ENCODE results near the gene GOSR2. TPM values are rescaled to one million over a fixed set of nuclear protein-coding genes. Genes with fewer than 3 reads are reported as not detected.

The GOSR2 gene
- total RNA-seq, 1 donor from 2014 or later = 60.2 TPM

DNA sequence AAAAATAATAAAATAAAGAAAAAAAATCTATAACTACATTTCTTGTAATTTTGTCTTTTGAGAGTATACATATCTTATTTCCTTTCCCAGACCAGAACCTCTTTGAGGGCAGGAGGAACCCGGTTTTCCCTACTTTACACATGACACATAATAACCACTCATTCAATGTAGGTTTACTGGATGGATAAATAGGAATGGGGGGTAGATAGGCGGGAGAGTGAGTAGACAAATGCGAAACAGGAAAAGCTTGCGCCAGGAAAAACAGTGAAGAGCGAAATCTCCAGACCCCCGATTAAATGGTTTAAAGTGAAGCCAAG is 515 bp upstream of the GOSR2 start:
- peak overlapping the region; percentile 93 for H3K4me3 Mint-ChIP-seq
- peak overlapping the region; percentile 100 for H3K27ac Mint-ChIP-seq
- DNase-seq (ENCODE audit: extremely low spot score, unreplicated experiment) = no peak
- H3K4me1 Mint-ChIP-seq (ENCODE audit: unreplicated experiment) = peaks cover 37% of the 10 kb centered on the region
- H3K36me3 Mint-ChIP-seq = no peaks in the 10 kb centered on the region
- H3K27me3 Mint-ChIP-seq = no peaks in the 10 kb centered on the region
- H3K9me3 Mint-ChIP-seq = no peaks in the 10 kb centered on the region
- TF ChIP-seq, protein P1, sequence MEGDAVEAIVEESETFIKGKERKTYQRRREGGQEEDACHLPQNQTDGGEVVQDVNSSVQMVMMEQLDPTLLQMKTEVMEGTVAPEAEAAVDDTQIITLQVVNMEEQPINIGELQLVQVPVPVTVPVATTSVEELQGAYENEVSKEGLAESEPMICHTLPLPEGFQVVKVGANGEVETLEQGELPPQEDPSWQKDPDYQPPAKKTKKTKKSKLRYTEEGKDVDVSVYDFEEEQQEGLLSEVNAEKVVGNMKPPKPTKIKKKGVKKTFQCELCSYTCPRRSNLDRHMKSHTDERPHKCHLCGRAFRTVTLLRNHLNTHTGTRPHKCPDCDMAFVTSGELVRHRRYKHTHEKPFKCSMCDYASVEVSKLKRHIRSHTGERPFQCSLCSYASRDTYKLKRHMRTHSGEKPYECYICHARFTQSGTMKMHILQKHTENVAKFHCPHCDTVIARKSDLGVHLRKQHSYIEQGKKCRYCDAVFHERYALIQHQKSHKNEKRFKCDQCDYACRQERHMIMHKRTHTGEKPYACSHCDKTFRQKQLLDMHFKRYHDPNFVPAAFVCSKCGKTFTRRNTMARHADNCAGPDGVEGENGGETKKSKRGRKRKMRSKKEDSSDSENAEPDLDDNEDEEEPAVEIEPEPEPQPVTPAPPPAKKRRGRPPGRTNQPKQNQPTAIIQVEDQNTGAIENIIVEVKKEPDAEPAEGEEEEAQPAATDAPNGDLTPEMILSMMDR (conservative IDR thresholded peaks at IDR 0.05) = no peak

DNA sequence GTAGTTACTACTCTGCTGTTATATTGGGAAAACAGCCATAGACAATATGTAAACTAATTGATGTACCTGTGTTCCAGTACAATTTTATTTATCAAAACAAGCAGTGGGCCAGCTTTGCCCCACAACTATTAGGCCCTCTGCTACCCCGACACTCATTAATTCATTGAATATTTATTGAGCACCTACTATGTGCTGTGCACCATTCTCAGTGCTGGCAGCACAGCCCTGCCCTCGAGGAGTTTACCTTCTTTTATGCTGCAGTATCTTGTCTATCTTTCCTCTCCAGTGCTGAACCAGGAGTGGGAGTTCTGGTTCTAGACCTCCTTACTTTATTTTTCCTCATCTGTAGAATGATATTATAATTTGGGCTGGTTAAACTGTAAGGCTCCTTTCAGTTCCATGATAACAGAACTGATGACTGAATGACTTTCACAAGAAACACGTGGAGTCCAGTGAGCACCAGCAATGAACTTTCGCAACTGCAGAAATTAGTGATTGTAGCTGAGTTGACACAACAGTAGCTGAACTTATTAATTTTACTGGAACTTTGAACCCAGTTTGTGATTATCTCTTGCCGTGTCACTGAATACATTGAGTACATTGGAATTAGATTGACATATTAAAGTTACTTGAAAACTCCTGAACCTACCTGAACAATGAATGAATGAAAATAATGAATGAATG is 2.4 kb downstream of the GOSR2 start:
- H3K27ac Mint-ChIP-seq = peak overlapping the region; percentile 9
- TF ChIP-seq, protein P1 (conservative IDR thresholded peaks at IDR 0.05) = no peak
- H3K9me3 Mint-ChIP-seq = no peaks in the 10 kb centered on the region
- no peaks in the 10 kb centered on the region for H3K36me3 Mint-ChIP-seq
- H3K4me1 Mint-ChIP-seq (ENCODE audit: unreplicated experiment) = peaks cover 58% of the 10 kb centered on the region
- DNase-seq (ENCODE audit: extremely low spot score, unreplicated experiment) = no peak
- no peaks in the 10 kb centered on the region for H3K27me3 Mint-ChIP-seq
- peak overlapping the region; percentile 66 for H3K4me3 Mint-ChIP-seq

DNA sequence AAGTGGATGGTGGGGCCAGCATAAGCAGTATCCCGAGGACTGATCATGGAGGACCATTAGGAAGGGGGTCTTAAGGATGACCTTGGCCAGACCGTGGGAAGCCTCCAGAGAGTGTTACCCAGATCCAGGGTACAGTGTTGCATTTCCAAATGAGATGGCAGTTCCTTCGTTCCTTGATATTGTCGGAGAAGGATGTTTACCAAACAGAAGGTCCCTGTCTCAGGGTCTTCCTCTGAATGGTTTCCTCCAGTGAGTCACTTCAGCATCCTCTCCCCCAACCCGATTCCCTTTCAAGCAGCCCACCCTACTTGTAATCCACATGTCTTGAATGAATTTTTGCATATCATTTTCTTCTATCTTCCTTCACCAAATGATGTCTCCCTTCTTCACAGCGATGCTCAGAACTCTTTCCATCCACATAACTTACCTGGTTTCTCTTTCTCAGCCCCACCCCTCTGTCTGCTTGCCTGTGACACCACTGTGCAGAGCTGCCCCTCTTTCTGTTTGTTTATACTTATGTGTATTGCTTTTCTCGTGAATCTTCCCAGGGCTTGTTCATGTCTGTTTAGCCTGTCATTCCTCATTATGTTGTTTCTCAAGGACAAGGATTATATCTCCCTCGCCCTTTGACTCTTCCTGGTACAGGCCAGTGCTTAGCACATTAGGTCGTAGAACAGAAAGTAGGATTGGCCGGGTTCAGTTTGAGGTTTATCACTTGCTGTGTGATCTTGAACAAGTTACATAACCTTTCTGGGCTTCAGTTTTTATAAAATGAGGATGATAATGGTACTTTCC is 5.7 kb downstream of the GOSR2 start:
- Mint-ChIP-seq H3K27me3 (no peaks in the 10 kb centered on the region), H3K9me3 (no peaks in the 10 kb centered on the region), H3K36me3 (peaks cover 8% of the 10 kb centered on the region), H3K4me1 (ENCODE audit: unreplicated experiment) (peaks cover 54% of the 10 kb centered on the region), H3K4me3 (peak overlapping the region; percentile 17), H3K27ac (peak overlapping the region; percentile 63)
- no peak for DNase-seq (ENCODE audit: extremely low spot score, unreplicated experiment)
- TF ChIP-seq, protein P1 (conservative IDR thresholded peaks at IDR 0.05) = no peak

DNA sequence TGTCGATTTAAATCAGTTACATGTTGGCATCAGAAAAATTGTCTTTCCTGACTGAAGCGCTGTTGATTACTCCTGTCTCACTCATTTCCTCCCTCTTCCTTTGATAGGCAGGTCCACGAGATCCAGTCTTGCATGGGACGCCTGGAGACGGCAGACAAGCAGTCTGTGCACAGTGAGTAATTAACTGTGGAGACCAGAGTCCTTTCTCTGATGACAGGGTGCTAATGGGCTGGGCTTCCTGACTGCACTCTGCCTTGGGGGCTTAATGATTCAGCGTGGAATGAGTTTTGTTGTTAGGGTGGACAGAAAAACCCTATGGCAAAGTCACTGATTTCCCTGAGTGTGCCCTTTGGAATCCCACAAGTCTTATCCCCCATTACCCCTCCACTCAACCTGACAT is 6.5 kb downstream of the GOSR2 start:
- H3K4me1 Mint-ChIP-seq (ENCODE audit: unreplicated experiment) = peaks cover 49% of the 10 kb centered on the region

DNA sequence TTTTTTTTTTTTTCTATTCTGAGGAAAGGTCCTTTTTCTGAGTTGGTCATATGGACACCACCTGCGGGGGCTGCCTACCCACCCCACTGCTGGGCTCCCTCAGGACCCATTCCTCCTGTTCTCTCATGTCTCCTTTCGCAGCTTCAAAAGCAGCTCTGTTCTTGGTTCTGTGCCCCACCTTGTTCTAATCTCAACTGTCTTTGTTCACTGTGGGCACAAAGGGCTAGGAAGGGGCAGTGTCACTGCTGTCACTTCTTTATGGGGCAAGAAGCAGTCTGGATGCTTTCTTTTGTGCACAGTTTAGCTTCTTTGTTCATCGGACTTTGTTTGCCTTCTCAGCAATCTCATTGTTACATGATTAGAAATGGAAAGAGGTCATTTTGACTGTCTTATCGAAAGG is 7.1 kb downstream of the GOSR2 start:
- H3K27me3 Mint-ChIP-seq = no peaks in the 10 kb centered on the region
- no peaks in the 10 kb centered on the region for H3K9me3 Mint-ChIP-seq
- DNase-seq (ENCODE audit: extremely low spot score, unreplicated experiment) = no peak
- TF ChIP-seq, protein P1 (conservative IDR thresholded peaks at IDR 0.05) = no peak
- H3K27ac Mint-ChIP-seq = peak overlapping the region; percentile 62
- peaks cover 44% of the 10 kb centered on the region for H3K4me1 Mint-ChIP-seq (ENCODE audit: unreplicated experiment)
- H3K4me3 Mint-ChIP-seq = peak overlapping the region; percentile 27
- H3K36me3 Mint-ChIP-seq = peaks cover 17% of the 10 kb centered on the region

More for the DNA sequence above, 6.5 kb downstream of the GOSR2 start:
- Mint-ChIP-seq H3K27ac (peak overlapping the region; percentile 63), H3K4me3 (peak overlapping the region; percentile 45), H3K9me3 (no peaks in the 10 kb centered on the region), H3K27me3 (no peaks in the 10 kb centered on the region), H3K36me3 (peaks cover 16% of the 10 kb centered on the region)
- TF ChIP-seq, protein P1 (conservative IDR thresholded peaks at IDR 0.05) = no peak
- no peak for DNase-seq (ENCODE audit: extremely low spot score, unreplicated experiment)
